KOPT-K1 (cell line): ENCODE results near the gene ARFGAP1.

ENCODE experiments used
- H3K27ac ChIP-seq: fragments of 200-600 bp; sonication (generic); 2 replicates; pipeline ENCODE4 v1.5.1; 2016; ENCODE audit warnings: antibody characterized with exemption, mild to moderate bottlenecking, low read depth, low read length; ENCODE audit not compliant: poor library complexity, severe bottlenecking
- H3K36me3 ChIP-seq: fragments of 200-600 bp; sonication (generic); 2 replicates; pipeline ENCODE4 v1.5.1; 2017; ENCODE audit warnings: antibody characterized with exemption, mild to moderate bottlenecking, low read length, moderate library complexity; ENCODE audit not compliant: insufficient read depth
- H3K9me3 ChIP-seq: fragments of 200-600 bp; sonication (generic); 2 replicates; pipeline ENCODE4 v1.5.1; 2017; ENCODE audit warnings: antibody characterized with exemption, low read length, mild to moderate bottlenecking; ENCODE audit not compliant: insufficient read depth, poor library complexity, severe bottlenecking

The ARFGAP1 gene

GRCh38 chr20:63275825-63276224, 3.2 kb downstream of the ARFGAP1 start:
- Histone ChIP-seq H3K27ac (no peak overlapping the region), H3K36me3 (peaks cover 54% of the 10 kb centered on the region), H3K9me3 (no peaks in the 10 kb centered on the region)

- no peaks in the 10 kb centered on the region for H3K9me3 ChIP-seq
- H3K27ac ChIP-seq = no peak overlapping the region
- peaks cover 66% of the 10 kb centered on the region for H3K36me3 ChIP-seq
Observed at GRCh38 chr20:63276956-63277355, 4.3 kb downstream of the ARFGAP1 start.

GRCh38 chr20:63277466-63278272, 5.1 kb downstream of the ARFGAP1 start:
- H3K9me3 ChIP-seq = no peaks in the 10 kb centered on the region
- no peak overlapping the region for H3K27ac ChIP-seq
- H3K36me3 ChIP-seq = peaks cover 71% of the 10 kb centered on the region

GRCh38 chr20:63278661-63279060, 6.0 kb downstream of the ARFGAP1 start:
- no peak overlapping the region for H3K27ac ChIP-seq
- H3K36me3 ChIP-seq = peaks cover 79% of the 10 kb centered on the region
- H3K9me3 ChIP-seq = no peaks in the 10 kb centered on the region

- Histone ChIP-seq H3K9me3 (no peaks in the 10 kb centered on the region), H3K36me3 (peaks cover 79% of the 10 kb centered on the region), H3K27ac (no peak overlapping the region)
Observed at GRCh38 chr20:63279931-63280330, 7.3 kb downstream of the ARFGAP1 start.

- Histone ChIP-seq H3K9me3 (no peaks in the 10 kb centered on the region), H3K27ac (no peak overlapping the region), H3K36me3 (peaks cover 79% of the 10 kb centered on the region)
Observed at GRCh38 chr20:63280371-63280770, 7.8 kb downstream of the ARFGAP1 start.

- peaks cover 79% of the 10 kb centered on the region for H3K36me3 ChIP-seq
Observed at GRCh38 chr20:63280929-63281545, 8.4 kb downstream of the ARFGAP1 start.

GRCh38 chr20:63281742-63282665, 9.4 kb downstream of the ARFGAP1 start:
- Histone ChIP-seq H3K27ac (peak overlapping the region; percentile 97), H3K9me3 (no peaks in the 10 kb centered on the region), H3K36me3 (peaks cover 77% of the 10 kb centered on the region)

More at GRCh38 chr20:63280929-63281545, 8.4 kb downstream of the ARFGAP1 start:
- Histone ChIP-seq H3K27ac (no peak overlapping the region), H3K9me3 (no peaks in the 10 kb centered on the region)

- H3K36me3 ChIP-seq = peaks cover 77% of the 10 kb centered on the region
- no peaks in the 10 kb centered on the region for H3K9me3 ChIP-seq
- H3K27ac ChIP-seq = peak overlapping the region; percentile 97
Observed at GRCh38 chr20:63282946-63283345, 10.3 kb downstream of the ARFGAP1 start.

GRCh38 chr20:63283397-63284082, 10.9 kb downstream of the ARFGAP1 start:
- Histone ChIP-seq H3K27ac (peak overlapping the region; percentile 97), H3K9me3 (no peaks in the 10 kb centered on the region), H3K36me3 (peaks cover 77% of the 10 kb centered on the region)

GRCh38 chr20:63284083-63284440, 11.4 kb downstream of the ARFGAP1 start:
- peaks cover 77% of the 10 kb centered on the region for H3K36me3 ChIP-seq
- H3K27ac ChIP-seq = peak overlapping the region; percentile 97
- H3K9me3 ChIP-seq = no peaks in the 10 kb centered on the region

- Histone ChIP-seq H3K27ac (peak overlapping the region; percentile 97), H3K36me3 (peaks cover 77% of the 10 kb centered on the region)
Observed at GRCh38 chr20:63284544-63284949, 11.9 kb downstream of the ARFGAP1 start.

GRCh38 chr20:63284981-63285524, 12.4 kb downstream of the ARFGAP1 start:
- Histone ChIP-seq H3K36me3 (peaks cover 77% of the 10 kb centered on the region), H3K9me3 (no peaks in the 10 kb centered on the region), H3K27ac (peak overlapping the region; percentile 97)

More at GRCh38 chr20:63284544-63284949, 11.9 kb downstream of the ARFGAP1 start:
- no peaks in the 10 kb centered on the region for H3K9me3 ChIP-seq
